Amniotic epithelial cell (primary cell): ENCODE measurements around the gene ILF2.
"Not testable (repeated sequence)": the region's sequence is repeated elsewhere in the genome, so short reads cannot be mapped to it uniquely, and the experiment has no call there.

Experiments
- DNase-seq: peaks from one replicate; pipeline ENCODE4 v3.0.0-alpha.2; 2010; ENCODE audit warnings: low read depth

Gene ILF2

DNA sequence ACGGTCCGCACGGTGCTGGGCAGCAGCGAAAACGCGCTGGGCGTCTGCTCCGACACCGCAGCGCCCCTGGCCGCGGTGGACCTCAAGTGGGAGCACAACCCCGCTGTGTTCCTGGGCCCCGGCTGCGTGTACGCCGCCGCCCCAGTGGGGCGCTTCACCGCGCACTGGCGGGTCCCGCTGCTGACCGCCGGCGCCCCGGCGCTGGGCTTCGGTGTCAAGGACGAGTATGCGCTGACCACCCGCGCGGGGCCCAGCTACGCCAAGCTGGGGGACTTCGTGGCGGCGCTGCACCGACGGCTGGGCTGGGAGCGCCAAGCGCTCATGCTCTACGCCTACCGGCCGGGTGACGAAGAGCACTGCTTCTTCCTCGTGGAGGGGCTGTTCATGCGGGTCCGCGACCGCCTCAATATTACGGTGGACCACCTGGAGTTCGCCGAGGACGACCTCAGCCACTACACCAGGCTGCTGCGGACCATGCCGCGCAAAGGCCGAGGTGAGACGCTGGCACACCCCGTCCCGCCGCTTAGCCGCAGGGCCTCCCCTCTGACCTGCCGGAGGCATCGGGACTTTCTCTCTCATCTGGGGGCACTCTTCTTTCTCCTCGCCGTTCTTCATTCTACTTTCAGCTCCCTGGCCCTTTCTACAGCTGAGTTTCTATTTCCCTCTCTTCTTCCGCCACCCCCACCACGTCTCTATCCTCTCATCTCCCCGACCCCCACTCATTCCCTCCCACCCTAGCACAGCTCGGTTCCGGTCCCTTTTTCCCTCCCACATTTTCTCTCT is 8.7 kb upstream of the ILF2 start:
- no peak for DNase-seq

GRCh38 chr1:153678519-153679336 is 7.9 kb upstream of the ILF2 start, which contains the start of gene NPR1:
Gene NPR1 (plus strand): TSS chr1:153678688. CDS start chr1:153679109, 421 bp downstream.
- no peak for DNase-seq

GRCh38 chr1:153677718-153678518 is 7.1 kb upstream of the ILF2 start:
- peak; percentile 42 for DNase-seq

GRCh38 chr1:153673511-153673910 is 2.7 kb upstream of the ILF2 start:
- no peak for DNase-seq

DNA sequence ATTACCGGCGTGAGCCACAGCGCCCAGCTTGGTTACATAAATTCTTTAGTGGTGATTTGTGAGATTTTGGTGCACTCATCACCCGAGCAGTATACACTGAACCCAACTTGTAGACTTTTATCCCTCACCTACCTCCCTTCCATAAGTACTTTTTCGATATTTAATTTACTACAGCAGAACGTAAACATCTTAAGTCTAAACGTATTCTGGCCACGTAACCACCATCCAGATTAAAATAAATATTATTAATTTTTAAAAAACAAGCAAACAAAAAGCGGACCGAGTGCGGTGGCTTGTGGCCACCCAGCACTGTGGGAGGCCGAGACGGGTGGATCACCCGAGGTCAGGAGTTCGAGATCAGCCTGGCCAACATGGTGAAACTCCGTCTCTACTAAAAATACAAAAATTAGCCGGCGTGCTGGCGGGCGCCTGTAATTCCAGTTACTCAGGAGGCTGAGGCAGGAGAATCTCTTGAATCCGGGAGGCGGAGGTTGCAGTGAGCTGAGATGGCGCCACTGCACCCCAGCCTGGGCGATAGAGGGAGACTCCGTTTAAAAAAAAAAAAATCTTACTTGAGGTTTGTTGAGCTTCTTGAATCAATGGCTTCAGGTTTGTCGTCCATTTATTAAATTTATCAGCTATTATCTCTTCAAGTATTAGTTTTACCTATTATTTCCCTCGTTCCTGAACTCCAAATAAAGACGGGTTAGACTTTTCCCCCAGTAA is 998 bp upstream of the ILF2 start:
- not testable (repeated sequence) for DNase-seq

DNA sequence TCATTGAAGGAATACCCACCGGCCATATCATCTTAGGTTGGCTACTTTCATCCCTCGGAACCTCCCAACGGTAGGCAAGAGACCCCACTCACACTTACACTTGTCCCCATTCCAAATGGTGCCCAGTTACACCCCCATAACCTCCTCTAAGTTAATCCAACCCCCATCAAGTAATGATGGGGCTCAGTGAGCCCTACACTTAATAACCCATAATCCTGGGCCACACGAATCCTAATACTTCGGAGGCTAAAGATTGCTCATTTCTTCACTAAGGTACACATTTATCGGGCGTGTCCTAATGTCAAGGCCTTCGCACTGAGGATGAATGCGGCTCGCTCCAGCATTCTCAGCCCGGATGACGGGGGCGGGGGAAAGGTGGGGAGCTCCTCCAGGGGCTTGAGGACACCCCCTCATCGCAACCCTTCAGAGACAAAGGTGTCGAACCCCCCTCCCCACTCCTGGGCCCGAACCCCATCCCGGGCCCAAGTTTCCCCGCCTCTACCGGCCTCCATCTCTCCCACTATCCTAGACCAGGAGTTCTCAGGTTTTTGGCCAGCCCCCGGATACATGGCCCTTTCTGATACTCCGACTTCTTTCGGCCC is 435 bp downstream of the ILF2 start:
- DNase-seq, result no peak

- DNase-seq, result no peak
These were observed 1.2 kb downstream of the ILF2 start for GRCh38 chr1:153669606-153670005.

DNA sequence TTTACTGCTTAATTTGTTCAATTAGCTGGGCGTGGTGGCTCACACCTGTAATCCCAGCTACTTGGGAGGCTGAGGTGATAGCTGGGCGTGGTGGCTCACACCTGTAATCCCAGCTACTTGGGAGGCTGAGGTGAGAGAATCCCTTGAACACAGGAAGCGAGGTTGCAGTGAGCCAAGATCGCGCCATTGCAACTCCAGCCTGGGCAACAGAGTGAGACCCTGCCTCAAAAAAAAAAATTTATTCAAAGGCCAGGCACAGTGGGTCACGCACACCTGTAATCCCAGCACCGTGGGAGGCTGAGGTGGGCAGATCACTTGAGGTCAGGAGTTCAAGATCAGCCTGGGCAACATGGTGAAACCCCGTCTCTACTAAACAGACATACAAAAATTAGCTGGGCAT is 2.1 kb downstream of the ILF2 start:
- DNase-seq, result not testable (repeated sequence)

DNA sequence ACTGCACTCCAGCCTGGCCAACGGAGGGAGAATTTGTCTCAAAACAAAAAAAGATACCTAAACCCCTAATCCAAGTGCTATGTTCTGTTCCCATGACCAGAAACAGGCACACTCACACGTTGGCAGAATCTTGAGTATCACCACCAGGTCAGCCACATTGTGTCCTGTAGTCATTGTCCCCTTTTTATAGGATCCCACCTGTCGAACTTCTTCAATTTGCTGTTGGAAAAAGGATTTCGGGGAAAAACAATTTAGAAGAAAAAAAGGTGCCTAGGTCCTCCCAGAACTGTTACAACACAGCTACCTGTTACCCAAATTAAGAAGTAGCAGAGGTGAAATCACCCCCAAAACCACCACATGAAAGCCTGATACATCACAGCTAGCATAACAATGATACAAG is 3.4 kb downstream of the ILF2 start:
- DNase-seq, result no peak

GRCh38 chr1:153663211-153663610 is 7.6 kb downstream of the ILF2 start:
- DNase-seq, result peak; percentile 86

GRCh38 chr1:153662269-153662668 is 8.5 kb downstream of the ILF2 start:
- no peak for DNase-seq

DNA sequence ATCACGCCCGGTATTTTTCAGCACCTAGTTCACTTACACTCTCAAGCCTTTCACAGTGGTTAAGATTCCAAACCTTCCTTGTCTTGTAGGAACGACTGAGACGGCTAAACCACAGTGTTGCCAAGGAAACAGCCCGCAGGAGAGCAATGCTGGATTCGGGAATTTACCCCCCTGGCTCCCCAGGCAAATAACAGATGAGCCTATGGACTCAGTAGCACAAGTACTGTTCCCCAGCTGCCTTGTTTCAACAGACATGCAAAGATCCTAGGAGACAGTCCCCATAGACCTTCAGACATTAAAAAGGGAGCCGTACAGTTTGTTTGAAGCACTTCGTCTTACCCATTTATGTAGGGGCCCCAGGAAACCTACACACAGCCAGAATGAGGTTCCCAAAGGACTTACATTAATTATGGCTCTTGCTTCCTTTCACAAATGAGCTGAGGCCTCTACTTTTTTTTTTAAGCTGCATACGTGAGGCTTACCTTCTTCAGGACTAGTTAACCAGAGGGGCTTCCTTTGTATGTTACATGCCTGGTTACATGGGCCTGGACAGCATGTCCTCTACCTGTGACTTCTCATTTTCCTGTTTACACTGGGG is 9.6 kb downstream of the ILF2 start:
- DNase-seq, result peak; percentile 66

GRCh38 chr1:153659656-153660055 is 11.1 kb downstream of the ILF2 start:
- DNase-seq, result no peak

DNA sequence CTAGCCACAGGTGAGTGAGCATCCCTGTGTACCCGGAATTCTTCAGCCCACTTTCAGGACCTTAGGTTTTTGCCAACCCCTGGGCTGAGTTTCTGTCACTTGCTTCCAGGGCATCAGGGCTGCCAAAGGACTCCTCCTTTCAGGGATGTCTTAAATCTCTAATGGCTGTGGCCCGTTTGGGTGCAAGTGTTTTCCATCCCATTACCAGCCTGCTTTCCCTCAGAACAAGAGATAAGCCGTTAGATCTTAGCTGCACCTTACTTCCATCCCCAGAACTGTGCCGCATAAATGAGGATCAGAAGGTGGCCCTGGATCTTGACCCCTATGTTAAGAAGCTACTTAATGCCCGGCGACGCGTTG is 11.6 kb downstream of the ILF2 start:
- DNase-seq, result no peak

GRCh38 chr1:153658400-153659174 is 12.2 kb downstream of the ILF2 start, which contains the start of gene SNAPIN:
Gene SNAPIN (plus strand): TSS chr1:153658703. CDS start chr1:153658744, 41 bp downstream.
- peak; percentile 85 for DNase-seq

DNA sequence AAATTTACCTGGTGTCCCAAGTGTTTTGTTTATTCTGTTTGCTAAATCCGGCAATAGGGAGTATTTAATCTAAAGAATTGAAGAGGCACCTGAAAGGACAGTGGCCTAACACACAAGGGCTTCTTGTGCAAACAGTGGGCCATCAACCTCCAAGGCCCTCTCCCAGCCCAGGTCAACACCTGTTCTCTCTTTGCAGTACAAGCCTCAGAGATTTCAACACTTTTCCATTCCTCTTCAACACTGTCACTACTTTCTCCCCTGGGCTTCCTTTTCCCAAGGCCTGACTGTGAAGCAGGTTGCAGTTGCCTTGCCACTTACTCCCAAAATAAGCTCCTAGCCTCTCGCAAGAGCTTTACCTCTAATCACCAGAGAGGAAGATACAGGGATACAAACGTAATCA is 15.5 kb downstream of the ILF2 start:
- DNase-seq, result no peak

DNA sequence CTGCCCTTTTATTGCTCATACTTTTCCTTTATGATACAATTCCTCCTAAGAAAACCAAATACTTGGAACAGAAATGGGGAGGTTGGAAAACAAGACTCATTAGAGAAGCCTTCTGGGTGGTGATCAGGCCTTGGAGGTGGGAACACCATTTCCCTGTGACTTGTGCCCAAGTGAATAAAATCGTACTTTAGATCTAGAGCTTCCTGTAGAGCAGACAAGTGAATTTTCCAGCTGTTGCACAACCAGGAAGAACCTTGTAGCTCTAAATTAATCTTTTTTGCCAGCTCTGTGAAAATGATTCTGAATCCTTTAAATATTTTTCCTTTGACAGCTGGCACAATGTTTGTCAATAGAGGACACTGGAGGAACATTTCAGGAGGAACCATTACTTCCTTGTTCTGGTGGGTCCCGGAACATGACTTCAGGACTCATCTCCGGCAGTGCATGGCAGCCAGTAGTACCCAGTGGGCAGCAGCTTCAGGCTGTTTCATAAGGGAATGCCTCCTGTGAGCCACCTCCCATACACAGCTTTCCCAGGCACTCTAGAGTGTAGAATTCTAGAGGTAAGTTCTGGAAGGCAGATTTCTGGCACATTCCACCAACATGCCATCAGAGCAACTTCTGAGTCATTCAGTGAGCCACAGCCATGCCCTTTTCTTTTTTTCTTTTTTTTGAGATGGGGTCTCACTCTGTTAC is 17.8 kb downstream of the ILF2 start:
- peak; percentile 78 for DNase-seq

- no peak for DNase-seq
These were observed 19.0 kb downstream of the ILF2 start for GRCh38 chr1:153651771-153652170.

GRCh38 chr1:153649863-153650235 is 20.9 kb downstream of the ILF2 start:
- no peak for DNase-seq
